HS-27A (cell line): ENCODE data around the gene SLC9B1.
A peak's percentile ranks its signal among the peaks of the same experiment; 100 is the strongest.

ENCODE experiments used
- DNase-seq: peaks from one replicate; pipeline ENCODE4 v3.0.0-alpha.2; 2012; ENCODE audit warnings: low read depth, missing footprints

SLC9B1 gene

GRCh38 chr4:103019308-103020124, at the start of gene SLC9B1:
SLC9B1 (minus strand) TSS chr4:103019705; CDS start chr4:102991711, 27,994 bp downstream.
- peak; percentile 85 for DNase-seq

GRCh38 chr4:103067841-103068547, 48.5 kb upstream of the SLC9B1 start:
- no peak for DNase-seq

- no peak for DNase-seq
Measured at GRCh38 chr4:103060453-103061148, 41.1 kb upstream of the SLC9B1 start.

GRCh38 chr4:103054030-103054429, 34.5 kb upstream of the SLC9B1 start:
- no peak for DNase-seq

GRCh38 chr4:103052779-103053178, 33.3 kb upstream of the SLC9B1 start:
- no peak for DNase-seq

- no peak for DNase-seq
Measured at GRCh38 chr4:103052145-103052544, 32.6 kb upstream of the SLC9B1 start.

- no peak for DNase-seq
Measured at GRCh38 chr4:103050736-103051436, 31.4 kb upstream of the SLC9B1 start.

- no peak for DNase-seq
Measured at GRCh38 chr4:103046416-103047290, 27.1 kb upstream of the SLC9B1 start.

- DNase-seq = no peak
Measured at GRCh38 chr4:103044183-103044582, 24.7 kb upstream of the SLC9B1 start.

- DNase-seq = no peak
Measured at GRCh38 chr4:103036169-103036568, 16.7 kb upstream of the SLC9B1 start.

- DNase-seq = no peak
Measured at GRCh38 chr4:103032574-103032973, 13.1 kb upstream of the SLC9B1 start.

- DNase-seq = no peak
Measured at GRCh38 chr4:103030791-103031190, 11.3 kb upstream of the SLC9B1 start.

GRCh38 chr4:103029300-103029699, 9.8 kb upstream of the SLC9B1 start:
- no peak for DNase-seq

GRCh38 chr4:103026868-103027267, 7.4 kb upstream of the SLC9B1 start:
- DNase-seq = no peak

GRCh38 chr4:103024996-103025395, 5.5 kb upstream of the SLC9B1 start:
- no peak for DNase-seq

- DNase-seq = no peak
Measured at GRCh38 chr4:103021120-103021519, 1.6 kb upstream of the SLC9B1 start.

GRCh38 chr4:103018391-103019307, 856 bp downstream of the SLC9B1 start:
- no peak for DNase-seq

GRCh38 chr4:103012551-103012950, 7.0 kb downstream of the SLC9B1 start:
- DNase-seq = no peak

- DNase-seq = no peak
Measured at GRCh38 chr4:103012060-103012459, 7.4 kb downstream of the SLC9B1 start.
